Neural progenitor cell (in vitro differentiated cells): ENCODE measurements around the gene PPP1R37.

Experiments
- CTCF ChIP-seq: fragments of 200-600 bp; sonication (generic); IDR thresholded peaks from 2 replicates; pipeline ENCODE4 v1.5.1; 2017; ENCODE audit warnings: antibody characterized with exemption, mild to moderate bottlenecking
- EZH2 ChIP-seq: fragments of 200-600 bp; sonication (generic); IDR thresholded peaks from 2 replicates; pipeline ENCODE4 v1.6.1; 2017; ENCODE audit warnings: antibody characterized with exemption, mild to moderate bottlenecking, moderate library complexity
- EZH2phosphoT487 ChIP-seq: fragments of 200-600 bp; sonication (generic); IDR thresholded peaks from 2 replicates; pipeline ENCODE4 v1.6.1; 2017; ENCODE audit warnings: antibody characterized with exemption

- TF ChIP-seq CTCF (no peak), EZH2 (no peak), EZH2phosphoT487 (no peak)
These were observed 70.2 kb downstream of the PPP1R37 start for GRCh38 chr19:45163156-45163555.
